22Rv1 (cell line): Measurements from ENCODE around the gene SRR.

Experiments
- ZFX ChIP-seq: fragments of 450-650 bp; IDR thresholded peaks from 2 replicates; pipeline ENCODE4 v1.6.1; 2017; ENCODE audit warnings: antibody characterized with exemption, borderline replicate concordance
- TF ChIP-seq, protein P1 (sequence below): fragments of 450-650 bp; IDR thresholded peaks from 2 replicates; pipeline ENCODE4 v1.5.1; 2017; ENCODE audit warnings: mild to moderate bottlenecking

DNA sequence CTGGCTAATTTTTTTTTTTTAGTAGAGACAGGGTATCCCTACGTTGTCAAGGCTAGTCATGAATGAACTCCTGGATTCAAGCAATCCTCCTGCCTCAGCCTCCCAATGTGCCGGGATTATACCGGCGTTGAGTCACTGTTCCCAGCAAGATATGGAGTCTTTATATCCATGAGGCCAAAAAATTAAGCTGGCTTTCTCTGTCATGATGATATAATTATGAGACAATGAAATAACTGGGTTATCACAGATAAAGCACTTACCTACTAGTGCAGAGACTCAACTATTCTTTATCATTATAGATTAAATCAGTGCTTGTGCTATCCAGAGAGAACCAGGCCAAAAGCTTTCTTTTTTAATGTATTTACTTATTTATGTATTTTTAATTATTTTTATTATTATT is 36.4 kb upstream of the SRR start:
- TF ChIP-seq, protein P1, sequence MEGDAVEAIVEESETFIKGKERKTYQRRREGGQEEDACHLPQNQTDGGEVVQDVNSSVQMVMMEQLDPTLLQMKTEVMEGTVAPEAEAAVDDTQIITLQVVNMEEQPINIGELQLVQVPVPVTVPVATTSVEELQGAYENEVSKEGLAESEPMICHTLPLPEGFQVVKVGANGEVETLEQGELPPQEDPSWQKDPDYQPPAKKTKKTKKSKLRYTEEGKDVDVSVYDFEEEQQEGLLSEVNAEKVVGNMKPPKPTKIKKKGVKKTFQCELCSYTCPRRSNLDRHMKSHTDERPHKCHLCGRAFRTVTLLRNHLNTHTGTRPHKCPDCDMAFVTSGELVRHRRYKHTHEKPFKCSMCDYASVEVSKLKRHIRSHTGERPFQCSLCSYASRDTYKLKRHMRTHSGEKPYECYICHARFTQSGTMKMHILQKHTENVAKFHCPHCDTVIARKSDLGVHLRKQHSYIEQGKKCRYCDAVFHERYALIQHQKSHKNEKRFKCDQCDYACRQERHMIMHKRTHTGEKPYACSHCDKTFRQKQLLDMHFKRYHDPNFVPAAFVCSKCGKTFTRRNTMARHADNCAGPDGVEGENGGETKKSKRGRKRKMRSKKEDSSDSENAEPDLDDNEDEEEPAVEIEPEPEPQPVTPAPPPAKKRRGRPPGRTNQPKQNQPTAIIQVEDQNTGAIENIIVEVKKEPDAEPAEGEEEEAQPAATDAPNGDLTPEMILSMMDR, result no peak
- no peak for TF ChIP-seq ZFX
